ENCODE results near the gene NBDY.
A peak's percentile ranks its signal among the peaks of the same experiment; 100 is the strongest.

Gene NBDY

DNA sequence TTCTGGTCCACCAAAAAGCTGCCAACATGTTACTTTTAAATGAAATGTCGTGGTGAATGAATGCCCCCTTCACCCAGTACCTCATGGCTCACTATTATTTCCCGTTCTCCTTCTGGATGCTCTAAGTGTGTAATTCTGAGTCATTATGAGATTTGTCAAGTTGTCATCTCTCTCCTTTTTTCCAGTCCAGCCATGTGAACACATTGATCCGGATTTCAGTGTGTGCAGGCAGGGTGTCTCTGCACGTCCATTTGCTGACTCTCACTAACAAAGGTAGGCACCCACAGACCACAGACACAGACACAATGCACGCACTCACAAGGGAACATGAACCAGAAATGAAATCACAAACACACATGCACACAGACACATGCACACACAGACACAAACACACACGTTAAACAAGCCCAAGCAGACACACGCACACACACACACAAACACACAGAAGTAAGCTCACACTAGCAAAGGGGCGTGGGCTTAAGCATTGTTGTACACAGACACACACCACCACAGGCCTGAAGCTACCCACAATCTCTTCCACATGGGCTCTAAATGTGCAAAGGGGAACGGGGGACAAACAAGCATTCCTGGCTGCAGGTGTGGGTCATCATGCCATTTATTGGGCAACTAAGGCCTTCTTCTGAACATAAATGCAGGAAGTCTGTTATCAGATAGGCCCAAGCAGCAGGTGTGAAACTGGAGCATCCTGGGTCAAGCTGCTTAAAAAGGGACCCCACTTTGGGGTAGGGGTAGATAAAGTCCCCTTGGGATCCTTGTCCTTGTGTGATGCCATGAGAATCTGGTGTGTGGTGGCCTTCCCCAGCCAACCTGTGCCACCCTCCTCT lies 58.1 kb downstream of the NBDY start:
- no peak for DNase-seq (ENCODE audit: low read depth)

DNA sequence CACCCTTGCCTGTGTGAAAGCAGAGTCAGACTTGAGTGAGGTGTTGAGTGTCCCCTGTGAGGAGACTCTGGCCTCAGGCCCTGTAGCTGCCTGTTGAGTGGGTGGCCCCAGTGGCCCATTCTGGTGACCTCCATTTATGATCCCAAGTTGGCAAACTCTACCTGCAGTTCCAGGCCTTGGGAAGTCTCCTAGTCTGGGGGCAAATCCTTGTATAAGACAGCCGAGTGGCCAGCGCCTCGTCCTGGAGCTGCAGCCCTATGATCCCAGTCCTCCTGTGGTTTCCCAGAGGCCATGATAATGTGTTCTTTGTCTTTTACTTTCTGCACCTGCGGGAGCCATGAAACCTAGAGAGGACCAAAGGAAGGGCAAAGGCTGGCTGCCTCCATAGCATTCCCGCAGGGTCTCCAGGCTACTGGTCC lies 58.7 kb downstream of the NBDY start:
- no peak for DNase-seq (ENCODE audit: low read depth)

DNA sequence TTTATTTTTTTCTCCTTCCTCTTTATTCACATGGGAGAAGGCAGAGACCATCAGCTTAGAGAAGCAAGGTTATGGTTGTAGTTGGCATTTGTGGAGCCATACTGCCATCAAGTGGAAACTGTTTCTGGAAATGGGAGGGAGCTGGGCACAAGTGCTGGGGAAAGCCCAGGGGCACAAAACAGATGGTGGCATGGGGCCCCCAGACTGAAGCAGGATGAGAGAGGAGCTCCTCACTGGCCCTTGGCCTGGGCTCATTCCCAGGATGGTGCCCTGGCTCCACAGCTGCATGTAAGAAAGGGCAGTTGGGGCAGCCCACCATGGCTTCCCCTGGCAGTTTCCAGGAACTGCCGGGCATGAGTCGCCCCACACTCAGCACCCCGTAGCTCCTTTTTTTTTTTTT lies 59.2 kb downstream of the NBDY start:
- no peak for DNase-seq (ENCODE audit: low read depth)

DNA sequence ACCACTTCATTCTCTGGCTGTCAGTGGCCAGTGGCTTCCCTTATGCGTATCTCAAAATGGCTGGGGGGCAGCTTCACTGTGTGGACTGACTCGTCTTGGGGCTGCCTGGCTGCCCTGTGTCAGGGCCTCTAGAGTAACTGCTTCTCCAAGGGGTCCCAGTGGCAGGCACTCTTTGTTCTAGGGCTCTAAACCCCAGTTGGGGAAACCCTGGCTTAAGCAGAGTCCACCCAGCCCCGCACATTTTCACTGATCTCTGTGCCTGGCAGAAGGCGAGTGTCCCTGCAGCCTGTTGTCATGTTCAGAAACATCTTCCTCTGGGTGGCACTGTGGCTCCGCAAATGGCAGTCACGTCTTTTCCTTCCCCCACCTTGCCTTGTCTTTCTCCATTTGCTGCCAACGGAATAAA lies 59.7 kb downstream of the NBDY start:
- no peak for DNase-seq (ENCODE audit: low read depth)

DNA sequence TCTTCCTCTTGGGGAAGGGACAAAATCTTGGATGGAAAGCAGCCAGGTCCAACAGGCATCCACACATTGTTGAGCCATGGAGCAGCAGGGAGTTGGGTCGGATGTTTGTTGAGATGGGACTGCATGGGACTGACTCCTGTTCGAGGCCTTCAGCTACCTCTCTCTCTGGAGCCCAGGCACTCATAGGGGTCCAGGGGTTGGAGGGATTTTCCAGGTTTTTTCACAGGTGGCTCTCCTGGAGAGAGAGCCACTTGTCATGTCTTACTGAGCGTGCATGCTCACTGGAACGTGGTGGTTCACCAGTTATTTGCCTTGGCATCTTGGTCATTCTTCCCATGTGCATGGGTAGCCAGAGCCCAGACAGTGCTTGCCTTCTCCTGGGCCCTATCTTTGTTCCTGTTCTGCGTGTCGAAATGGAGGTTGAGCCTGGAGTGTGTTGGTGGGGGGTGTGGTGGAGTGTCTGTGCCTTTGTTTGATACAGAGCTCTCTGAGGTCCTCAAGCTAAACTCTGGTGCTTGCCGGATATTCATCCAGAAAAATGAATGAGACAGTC lies 60.6 kb downstream of the NBDY start:
- DNase-seq (ENCODE audit: low read depth): no peak

DNA sequence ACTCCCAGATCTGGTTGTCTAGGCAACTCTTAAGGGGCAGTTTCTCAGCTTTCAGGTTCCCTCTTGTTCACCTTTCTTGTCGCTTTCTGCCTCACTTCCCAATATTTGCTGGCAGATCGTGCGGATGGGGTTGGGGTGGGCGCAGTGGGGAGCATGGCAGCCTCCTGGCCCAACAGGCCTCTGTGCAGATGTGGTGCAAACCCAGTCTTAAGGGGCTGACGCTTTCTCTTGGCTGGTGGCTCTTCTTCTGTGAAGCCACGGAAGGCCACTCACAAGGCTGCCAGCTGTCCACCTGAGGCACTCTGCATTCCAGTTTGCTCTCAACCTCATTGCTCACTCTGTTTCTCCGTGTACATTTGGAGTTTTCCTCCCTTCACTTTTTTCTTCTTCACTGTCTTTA lies 61.7 kb downstream of the NBDY start:
- no peak for DNase-seq (ENCODE audit: low read depth)

DNA sequence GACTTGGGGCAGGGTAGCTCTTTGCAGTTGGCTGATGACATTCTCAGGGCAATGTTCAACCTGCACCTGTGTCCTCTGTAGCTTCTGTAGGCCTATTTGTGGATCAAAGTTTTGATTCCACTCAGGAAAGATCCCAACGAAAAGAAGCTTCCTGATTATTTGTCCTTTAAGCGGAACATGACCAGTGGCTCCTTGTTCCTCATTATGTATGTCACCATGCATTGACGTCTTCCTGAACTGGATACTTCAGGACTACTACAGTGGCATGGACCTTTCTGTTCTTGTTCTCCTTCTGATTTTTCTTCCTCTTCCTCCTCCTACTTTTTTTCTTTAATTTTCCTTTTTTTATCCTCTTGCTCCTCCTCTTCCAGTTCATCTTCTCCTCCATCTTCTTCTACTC lies 62.4 kb downstream of the NBDY start:
- no peak for DNase-seq (ENCODE audit: low read depth)

DNA sequence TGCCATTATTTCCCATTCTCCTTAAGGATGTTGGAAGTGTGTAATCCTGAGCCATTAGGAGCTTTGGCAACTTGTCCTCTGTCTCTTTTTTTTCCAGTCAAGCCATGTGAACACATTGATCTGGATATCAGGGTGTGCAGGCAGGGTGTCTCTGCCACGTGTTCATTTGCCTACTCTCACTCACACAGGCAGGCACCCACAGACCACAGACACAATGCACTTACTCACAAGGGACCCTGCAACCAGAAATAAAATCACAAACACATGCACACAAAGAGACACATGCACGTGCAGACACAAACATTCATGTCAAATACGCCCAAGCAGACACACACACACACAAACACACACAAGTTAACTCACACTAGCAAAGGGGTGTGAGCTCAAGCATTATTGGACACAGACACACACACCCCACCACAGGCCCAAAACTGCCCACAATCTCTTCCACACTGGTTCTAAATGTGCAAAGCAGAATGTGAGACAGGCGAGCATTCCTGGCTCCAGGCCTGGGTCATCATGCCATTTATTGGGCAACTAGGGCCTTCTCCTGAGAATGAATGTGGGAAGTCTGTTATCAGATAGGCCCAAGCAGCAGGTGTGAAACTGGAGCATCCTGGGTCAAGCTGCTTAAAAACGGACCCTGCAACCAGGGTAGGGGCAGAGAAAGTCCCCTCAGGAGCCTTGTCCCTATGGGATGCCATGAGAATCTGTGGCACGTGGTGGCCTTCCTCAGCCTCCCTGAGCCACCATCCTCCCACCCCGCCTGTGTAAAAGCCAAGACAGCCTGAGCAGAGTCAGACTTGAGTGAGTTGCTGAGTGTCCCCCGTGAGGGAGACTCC lies 63.4 kb downstream of the NBDY start:
- no peak for DNase-seq (ENCODE audit: low read depth)

DNA sequence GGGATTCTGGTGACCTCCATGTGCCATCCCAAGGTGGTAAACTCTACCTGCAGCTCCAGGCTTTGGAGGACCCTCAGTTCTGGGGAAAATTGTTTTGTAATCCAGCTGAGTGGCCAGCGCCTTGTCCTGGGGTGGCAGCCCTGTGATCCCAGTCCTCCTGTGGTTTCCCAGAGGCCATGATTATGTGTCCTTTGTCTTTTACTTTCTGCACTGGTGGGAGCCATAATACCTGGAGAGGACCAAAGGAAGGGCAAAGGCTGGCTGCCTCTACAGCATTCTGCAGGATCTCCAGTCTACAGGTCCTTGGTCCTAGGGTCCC lies 64.0 kb downstream of the NBDY start:
- DNase-seq (ENCODE audit: low read depth): no peak

DNA sequence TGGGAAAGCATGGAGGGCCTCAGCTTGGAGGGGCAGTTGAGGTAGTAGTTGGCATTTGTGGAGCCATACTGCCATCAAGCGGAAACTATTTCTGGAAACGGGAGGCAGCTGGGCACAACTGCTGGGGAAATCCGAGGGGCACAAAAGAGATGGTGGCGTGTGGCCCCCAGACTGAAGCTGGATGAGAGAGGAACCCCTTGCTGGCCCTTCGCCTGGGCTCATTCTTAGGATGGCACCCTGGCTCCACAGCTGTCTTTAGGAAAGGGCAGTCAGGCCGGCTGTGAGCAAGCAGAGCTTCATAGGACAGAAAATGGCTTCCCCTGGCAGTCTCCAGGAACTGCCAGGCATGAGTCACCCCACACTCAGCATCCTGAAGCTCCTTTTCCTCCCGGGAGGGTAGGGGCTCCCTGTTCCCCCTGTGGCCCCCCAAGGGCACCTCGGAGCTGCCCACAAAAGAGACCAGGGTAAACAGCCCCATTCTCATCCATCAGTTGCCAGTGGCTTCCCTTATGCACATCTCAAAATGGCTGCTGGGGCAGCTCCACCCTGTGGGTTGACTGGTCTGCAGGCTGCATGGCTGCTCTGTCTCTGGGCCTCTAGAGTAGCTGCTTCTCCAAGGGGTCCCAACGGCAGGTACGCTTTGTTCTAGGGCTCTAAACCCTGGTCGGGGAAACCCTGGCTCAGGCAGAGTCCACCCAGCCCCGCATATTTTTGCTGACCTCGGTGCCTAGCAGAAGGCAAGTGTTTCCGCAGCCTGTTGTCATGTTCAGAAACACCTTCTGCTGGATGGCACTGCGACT lies 64.7 kb downstream of the NBDY start:
- DNase-seq (ENCODE audit: low read depth): no peak

DNA sequence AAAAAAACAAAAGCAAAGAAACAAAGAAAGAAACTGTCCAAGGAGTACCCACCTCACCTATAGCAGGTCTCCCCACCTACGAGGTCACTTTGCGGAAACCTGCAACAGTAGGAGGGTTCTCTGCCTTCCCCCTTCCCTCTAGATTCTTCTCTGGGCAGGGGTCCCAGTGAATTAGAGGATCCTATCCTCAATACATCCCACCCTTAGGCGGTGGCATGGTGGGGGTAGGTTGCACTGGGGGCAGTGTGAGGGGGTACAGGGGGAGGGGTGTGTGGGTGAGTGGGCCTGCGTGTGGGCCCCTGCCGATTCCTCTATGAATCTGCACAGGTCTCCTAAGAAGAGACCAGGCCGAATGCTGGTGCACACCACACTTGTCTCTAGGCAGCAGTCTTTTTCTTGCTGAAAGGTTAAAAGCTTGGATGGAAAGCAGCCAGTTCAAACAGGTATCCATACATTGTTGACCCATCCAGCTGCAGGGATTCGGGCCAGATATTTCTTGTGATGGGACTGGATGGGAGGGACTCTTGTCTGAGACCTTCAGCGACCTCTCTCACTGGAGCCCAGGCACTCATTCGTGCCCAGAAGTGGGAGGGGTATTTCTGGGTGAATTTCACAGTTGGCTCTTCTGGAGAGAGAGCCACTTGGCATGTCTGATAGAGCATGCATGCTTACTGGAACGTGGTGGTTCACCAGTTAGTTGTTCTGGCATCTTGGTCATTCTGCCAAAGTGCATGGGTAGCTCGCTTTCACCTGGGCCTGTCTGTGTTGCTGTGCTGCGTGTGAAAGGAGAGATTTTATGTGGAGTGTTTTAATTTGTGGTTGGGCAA lies 65.6 kb downstream of the NBDY start:
- DNase-seq (ENCODE audit: low read depth): no peak

DNA sequence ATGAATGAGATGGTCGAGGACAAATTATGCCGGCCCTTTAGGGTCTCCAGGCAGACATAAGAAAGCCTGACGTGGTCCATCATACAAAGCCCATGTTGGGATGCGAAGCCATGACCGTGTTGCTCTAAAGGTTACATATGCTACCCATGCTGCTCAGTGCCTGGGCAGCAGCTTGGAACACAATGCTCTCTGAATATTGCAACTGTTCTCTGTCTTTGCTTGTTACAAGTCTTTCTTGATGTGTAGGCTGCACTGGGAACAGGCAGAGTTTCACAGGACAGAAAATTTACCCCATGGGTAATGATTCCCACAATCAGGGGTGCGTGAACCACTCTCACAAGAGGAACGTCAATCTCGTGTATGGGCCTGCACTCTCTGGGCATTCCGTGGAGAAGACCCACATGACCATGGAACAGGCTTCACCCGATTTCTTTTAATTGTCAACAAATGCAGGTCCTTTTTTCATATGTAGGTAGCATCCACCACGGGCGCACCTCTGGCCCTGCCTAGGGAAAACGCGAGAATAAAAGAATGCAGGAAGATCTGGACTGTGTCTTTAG lies 66.3 kb downstream of the NBDY start:
- DNase-seq (ENCODE audit: low read depth): no peak

DNA sequence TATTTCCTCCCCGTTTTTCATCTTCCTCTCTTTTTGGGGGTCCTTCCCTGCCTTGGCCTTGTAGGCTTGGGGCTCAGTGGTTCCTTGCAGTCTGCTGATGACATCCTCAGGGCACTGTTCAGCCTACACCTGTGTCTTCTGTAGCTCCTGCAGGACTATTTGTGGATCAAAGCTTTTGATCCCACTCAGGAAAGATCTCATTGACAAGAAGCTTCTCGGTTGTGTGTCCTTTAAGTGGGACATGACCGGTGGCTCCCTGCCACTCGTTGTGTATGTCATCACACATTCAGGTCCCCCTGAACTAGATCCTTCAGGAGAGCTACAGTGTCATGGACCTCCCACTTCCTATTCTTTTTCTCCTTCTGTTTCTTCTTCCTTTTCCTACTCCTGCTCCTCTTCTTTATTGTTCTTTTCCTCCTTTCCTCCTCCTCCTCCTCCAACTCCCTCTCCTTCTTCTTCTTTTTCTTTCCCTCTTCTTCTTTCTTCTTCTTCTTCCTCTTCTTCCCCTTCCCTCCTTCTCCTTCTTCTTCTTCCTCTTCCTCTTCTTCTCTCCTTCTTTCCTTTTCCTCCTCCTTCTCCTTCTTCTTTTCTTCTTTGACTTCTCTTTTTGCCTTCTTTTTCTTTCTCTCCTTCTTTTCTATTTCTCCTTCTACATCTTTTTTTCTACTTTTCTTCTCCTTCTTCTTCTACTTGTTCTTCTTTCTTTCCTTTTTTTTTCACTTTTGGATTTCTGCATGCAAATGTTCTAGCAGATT lies 67.8 kb downstream of the NBDY start:
- no peak for DNase-seq (ENCODE audit: low read depth)

DNA sequence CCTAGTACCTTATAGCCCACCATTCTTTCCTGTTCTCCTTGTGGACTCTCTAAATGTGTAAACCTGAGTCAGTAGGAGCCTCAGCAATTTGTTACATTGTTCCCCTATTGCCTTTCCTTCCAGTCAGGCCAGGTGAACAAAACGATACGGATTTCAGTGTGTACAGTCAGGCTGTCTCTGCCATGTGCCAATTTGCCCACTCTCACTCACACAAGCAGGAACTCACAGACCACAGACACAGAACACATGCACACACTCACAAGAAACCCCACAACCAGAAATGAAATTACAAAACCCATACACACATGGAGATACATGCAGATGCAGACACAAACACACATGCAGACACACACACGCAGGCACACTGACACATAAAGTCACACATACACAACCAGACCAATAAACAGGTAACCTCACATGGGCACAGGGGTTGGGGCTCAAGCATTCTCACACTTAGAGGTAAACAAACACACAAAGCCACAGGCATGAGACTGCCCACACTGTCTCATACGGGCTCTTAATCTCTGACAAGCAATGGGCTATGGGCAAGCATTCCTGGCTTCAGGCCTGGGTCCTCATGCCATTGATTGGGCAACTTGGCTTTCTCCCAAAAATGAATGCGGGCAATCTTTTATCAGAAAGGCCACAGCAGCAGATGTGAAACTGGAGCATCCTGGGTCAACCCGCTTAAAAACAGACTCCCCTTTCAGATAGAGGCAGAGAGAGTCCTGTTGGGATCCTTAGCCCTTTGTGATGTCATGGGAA lies 68.7 kb downstream of the NBDY start:
- no peak for DNase-seq (ENCODE audit: low read depth)

DNA sequence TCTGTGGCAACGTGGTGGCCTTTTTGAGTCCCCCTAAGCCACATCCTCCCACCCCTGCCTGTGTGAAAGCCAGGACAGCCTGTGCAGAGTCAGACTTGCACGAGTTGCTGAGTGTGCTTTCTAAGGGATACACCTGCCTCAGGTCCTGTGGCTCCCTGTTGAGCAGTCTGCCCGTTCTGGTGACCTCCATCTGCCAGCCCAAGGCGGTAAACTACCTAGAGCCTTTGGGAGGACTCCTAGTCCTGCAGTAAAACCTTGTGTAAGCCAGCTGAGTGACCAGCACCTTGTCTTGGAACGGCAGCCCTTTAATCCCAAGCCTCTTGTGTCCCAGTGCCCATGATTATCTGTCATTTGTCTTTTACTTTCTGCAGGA lies 69.3 kb downstream of the NBDY start:
- no peak for DNase-seq (ENCODE audit: low read depth)

DNA sequence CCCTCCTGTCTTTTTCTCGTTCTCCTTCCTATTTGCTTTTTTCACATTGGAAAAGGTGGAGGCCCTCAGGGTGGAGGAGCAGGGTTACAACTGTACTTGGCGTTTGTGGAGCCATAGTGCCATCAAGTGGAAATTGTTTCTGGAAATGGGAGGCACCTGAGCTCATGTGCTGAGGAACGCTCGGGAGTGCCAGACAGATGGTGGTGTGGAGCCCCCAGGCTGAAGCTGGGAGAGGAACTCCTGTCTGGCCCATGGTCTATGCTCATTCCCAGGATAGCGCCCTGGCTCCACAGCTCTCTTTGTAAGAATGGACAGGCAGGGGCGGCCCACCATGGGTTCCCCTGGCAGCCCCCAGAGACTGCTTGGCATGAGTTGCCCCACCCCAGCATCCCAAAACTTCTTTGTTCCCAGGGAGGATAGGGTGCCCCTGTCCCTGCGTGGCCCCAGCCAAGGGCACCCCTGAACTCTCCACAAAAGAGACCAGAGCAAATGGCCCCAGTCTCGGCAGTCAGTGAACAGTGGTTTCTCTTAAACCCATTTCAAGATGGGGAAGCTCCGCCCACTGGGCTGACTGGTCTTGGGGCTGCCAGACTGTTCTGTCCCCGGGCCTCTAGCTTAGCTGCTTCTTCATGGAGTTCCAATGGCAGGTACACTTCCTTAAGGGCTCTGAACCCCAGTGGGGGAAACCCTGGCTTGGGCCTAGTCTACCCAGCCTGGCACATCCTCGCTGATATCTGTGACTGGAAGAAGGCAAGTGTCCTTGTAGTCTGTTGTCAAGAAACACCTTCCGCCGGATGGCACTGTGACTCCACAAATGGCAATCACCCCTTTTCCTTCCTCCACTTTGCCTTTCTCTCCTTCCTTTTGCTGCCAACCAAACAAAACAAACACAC lies 70.1 kb downstream of the NBDY start:
- DNase-seq (ENCODE audit: low read depth): no peak

DNA sequence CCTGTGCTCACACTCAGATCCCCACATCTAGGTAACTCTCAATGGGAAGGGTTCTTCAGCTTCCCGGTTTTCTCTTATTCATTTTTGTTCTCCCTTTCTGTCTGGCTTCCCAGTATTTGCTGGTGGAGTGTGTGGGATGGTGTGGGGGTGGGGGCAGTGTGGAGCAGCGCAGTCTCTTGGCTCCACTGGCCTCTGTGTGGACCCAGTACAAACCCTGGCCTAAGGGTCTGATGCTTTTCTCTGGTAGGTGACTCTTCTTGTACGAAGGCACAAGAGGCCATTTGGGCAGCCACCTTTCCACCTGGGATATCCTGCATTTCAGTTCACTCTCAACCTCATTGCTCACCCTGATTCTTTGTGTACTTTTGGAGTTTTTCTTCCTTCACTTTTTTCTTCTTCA lies 71.3 kb downstream of the NBDY start:
- DNase-seq (ENCODE audit: low read depth): no peak

DNA sequence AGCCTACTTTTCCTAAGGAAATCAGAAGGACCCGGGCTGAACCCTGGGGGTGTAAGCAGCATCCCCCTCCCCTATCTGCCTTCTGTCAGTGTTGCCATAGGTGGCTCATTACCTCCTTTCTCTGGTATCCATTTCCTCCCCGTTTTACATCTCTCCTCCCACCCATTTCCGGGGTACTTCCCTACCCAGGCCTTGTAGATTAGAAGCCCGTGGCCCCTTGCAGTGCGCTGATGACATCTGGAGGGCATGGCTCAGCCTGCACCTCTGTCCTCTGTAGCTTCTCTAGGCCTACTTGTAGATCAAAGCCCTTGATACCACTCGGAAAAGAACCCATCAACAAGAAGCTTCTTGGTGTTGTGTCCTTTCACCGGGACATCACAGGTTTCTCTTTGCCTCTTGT lies 71.8 kb downstream of the NBDY start:
- peak; percentile 37 for DNase-seq (ENCODE audit: low read depth)

DNA sequence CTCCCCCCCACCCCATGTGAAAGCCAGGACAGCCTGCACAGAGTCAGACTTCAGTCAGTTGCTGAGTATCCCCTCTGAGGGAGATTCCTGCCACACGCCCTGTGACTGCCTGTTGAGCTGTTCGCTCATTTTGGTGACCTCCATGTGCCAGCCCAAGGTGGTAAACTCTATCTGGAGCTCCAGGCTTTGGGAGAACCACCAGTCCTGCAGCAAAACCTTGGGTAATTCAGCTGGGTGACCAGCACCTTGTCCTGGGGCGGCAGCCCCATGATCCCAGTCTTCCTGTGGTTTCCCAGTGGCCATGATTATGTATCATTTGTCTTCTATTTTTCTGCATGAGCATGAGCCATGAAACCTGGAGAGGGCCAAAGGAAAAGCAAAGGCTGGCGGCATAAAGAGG lies 73.4 kb downstream of the NBDY start:
- no peak for DNase-seq (ENCODE audit: low read depth)
